Keratinocyte (primary cell): ENCODE results near the gene DOCK3. TPM values are rescaled to one million over a fixed set of nuclear protein-coding genes. Genes with fewer than 3 reads are reported as not detected.

ENCODE experiments used
- DNase-seq: peaks from one replicate; pipeline ENCODE4 v3.0.0-alpha.2; 2011; ENCODE audit warnings: low read depth, missing footprints, low spot score
- FAIRE-seq: peaks from 2 replicates; lab custom pipeline; 2011; peaks lifted over from hg19 to GRCh38; lab: Jason Lieb, UNC
- H2AFZ ChIP-seq: 2 replicates; pipeline ENCODE4 v1.6.0; 2012; ENCODE audit warnings: low read length, control low read depth, inconsistent platforms; ENCODE audit not compliant: control insufficient read depth
- H3K27ac ChIP-seq: 2 replicates; pipeline ENCODE4 v1.5.1; 2011; ENCODE audit warnings: low read length; ENCODE audit not compliant: control insufficient read depth, insufficient read depth
- H3K27me3 ChIP-seq: 3 replicates; pipeline ENCODE4 v1.6.0; 2011; ENCODE audit warnings: low read length; ENCODE audit not compliant: control insufficient read depth, insufficient read depth; ENCODE audit errors: extremely low read depth
- H3K36me3 ChIP-seq, 2 experiments: 2 replicates in 1 of 2; 3 replicates in 1 of 2; pipeline ENCODE4 v1.5.1; 2011; ENCODE audit warnings: low read length in 2 of 2, mild to moderate bottlenecking in 1 of 2; ENCODE audit not compliant: control insufficient read depth in 2 of 2, insufficient read depth in 2 of 2; ENCODE audit errors: extremely low read depth in 1 of 2
- H3K4me1 ChIP-seq: 3 replicates; pipeline ENCODE4 v1.5.1; 2011; ENCODE audit warnings: low read length; ENCODE audit not compliant: control insufficient read depth, insufficient read depth; ENCODE audit errors: extremely low read depth
- H3K4me2 ChIP-seq: 3 replicates; pipeline ENCODE4 v1.6.0; 2011; ENCODE audit warnings: low read depth, low read length; ENCODE audit not compliant: control insufficient read depth, insufficient read depth; ENCODE audit errors: extremely low read depth
- H3K4me3 ChIP-seq, 3 experiments: fragments of 200-600 bp in 1 of 3; sonication (generic) in 1 of 3; 2 replicates in 2 of 3; 3 replicates in 1 of 3; pipeline ENCODE4 v1.5.1; 2011 to 2016; ENCODE audit warnings: low read length in 3 of 3, mild to moderate bottlenecking in 3 of 3, control low read depth in 2 of 3, inconsistent platforms in 1 of 3, low read depth in 1 of 3, mixed read lengths in 1 of 3, mixed run types in 1 of 3, moderate library complexity in 1 of 3; ENCODE audit not compliant: control insufficient read depth in 2 of 3, insufficient read depth in 2 of 3; ENCODE audit errors: extremely low read depth in 1 of 3
- H3K79me2 ChIP-seq: 2 replicates; pipeline ENCODE4 v1.6.0; 2012; ENCODE audit warnings: low read length; ENCODE audit not compliant: control insufficient read depth, insufficient read depth
- H3K9ac ChIP-seq: 3 replicates; pipeline ENCODE4 v1.6.0; 2011; ENCODE audit warnings: low read length; ENCODE audit not compliant: control insufficient read depth, insufficient read depth; ENCODE audit errors: extremely low read depth
- H3K9me1 ChIP-seq: 3 replicates; pipeline ENCODE4 v1.6.0; 2011; ENCODE audit warnings: low read length; ENCODE audit not compliant: control insufficient read depth, insufficient read depth; ENCODE audit errors: extremely low read depth
- H3K9me3 ChIP-seq: 2 replicates; pipeline ENCODE4 v1.5.1; 2012; ENCODE audit warnings: low read depth, low read length; ENCODE audit not compliant: control insufficient read depth
- H4K20me1 ChIP-seq: 3 replicates; pipeline ENCODE4 v1.6.0; 2011; ENCODE audit warnings: low read length; ENCODE audit not compliant: control insufficient read depth, insufficient read depth; ENCODE audit errors: extremely low read depth
- EZH2 ChIP-seq: IDR thresholded peaks from one replicate; pipeline ENCODE4 v1.6.1; 2012; ENCODE audit warnings: inconsistent platforms, mild to moderate bottlenecking, low read length, moderate library complexity
- dilution Hi-C: fragments of 300-500 bp; cut with MboI; formaldehyde crosslinking; loops from one replicate; pipeline ENCODE4 v1.7.0; 2020; ENCODE audit warnings: low sequenced_read_pairs; ENCODE audit not compliant: extremely low pct_ligation_motif_present
- polyA plus RNA-seq, 5 experiments: library from polyadenylated mRNA; depleted of rRNA in 3 of 5; stranded (reverse) in 3 of 5; stranded (forward) in 1 of 5; unstranded in 1 of 5; fragments of >200 nt; gene quantifications; 1 replicate in 1 of 5; 2 replicates in 3 of 5; 3 replicates in 1 of 5; pipeline versions ENCODE4 v1.2.1 to v1.2.3, GENCODE V29; 2011 to 2012; ENCODE audit warnings: missing spikeins in 2 of 5, low read depth in 1 of 5, low replicate concordance in 1 of 5
- TF ChIP-seq, protein P1 (sequence below), 3 experiments: IDR thresholded peaks in 1 of 3; conservative IDR thresholded peaks in 1 of 3; optimal IDR thresholded peaks in 1 of 3; 2 replicates in 2 of 3; 3 replicates in 1 of 3; pipeline versions ENCODE3 to v1.5.1; 2011; ENCODE audit warnings: low read length in 3 of 3, mild to moderate bottlenecking in 3 of 3, moderate library complexity in 2 of 3, control low read depth in 1 of 3, inconsistent platforms in 1 of 3; ENCODE audit not compliant: insufficient read depth in 2 of 3; ENCODE audit errors: extremely low read depth in 1 of 3

The DOCK3 gene
- polyA plus RNA-seq, 1 donor (not counting 4 experiments of a cell fraction or from before 2014, with no cell fraction given) = 0.10 TPM

DNA sequence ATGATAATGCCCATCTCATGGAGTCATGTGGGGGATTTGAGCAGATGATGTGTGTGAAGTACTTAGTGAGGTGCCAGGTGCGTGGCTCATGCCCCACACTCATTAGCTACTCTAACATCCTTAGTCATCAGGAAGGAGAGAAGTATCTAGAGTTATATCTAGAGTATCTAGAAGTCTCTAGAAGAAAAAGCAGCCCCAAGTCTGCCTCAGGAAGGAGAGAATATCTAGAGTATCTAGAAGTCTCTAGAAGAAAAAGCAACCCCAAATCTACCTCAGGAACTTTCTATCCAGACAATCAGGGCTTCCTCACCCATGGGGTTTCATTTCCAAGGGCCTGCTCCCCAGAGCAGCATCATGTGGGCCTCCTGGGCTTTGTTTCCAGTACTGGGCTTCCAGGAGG is 24.7 kb upstream of the DOCK3 start:
- Histone ChIP-seq H3K36me3 (peaks cover 20 to 30% of the 10 kb centered on the region in 2 experiments), H3K79me2 (no peaks in the 10 kb centered on the region), H3K27me3 (no peaks in the 10 kb centered on the region), H2AFZ (no peak overlapping the region), H3K9me1 (no peaks in the 10 kb centered on the region), H3K9ac (no peak overlapping the region), H3K4me1 (peaks cover under 1% of the 10 kb centered on the region), H3K27ac (no peak overlapping the region), H3K4me3 (no peak overlapping the region), H4K20me1 (no peaks in the 10 kb centered on the region), H3K9me3 (no peaks in the 10 kb centered on the region), H3K4me2 (no peak overlapping the region)
- dilution Hi-C loops = no loop called here
- TF ChIP-seq EZH2 = no peak
- TF ChIP-seq, protein P1, sequence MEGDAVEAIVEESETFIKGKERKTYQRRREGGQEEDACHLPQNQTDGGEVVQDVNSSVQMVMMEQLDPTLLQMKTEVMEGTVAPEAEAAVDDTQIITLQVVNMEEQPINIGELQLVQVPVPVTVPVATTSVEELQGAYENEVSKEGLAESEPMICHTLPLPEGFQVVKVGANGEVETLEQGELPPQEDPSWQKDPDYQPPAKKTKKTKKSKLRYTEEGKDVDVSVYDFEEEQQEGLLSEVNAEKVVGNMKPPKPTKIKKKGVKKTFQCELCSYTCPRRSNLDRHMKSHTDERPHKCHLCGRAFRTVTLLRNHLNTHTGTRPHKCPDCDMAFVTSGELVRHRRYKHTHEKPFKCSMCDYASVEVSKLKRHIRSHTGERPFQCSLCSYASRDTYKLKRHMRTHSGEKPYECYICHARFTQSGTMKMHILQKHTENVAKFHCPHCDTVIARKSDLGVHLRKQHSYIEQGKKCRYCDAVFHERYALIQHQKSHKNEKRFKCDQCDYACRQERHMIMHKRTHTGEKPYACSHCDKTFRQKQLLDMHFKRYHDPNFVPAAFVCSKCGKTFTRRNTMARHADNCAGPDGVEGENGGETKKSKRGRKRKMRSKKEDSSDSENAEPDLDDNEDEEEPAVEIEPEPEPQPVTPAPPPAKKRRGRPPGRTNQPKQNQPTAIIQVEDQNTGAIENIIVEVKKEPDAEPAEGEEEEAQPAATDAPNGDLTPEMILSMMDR (optimal IDR thresholded peaks at IDR 0.05 in 1 of 3, IDR thresholded peaks at IDR 0.05 in 1 of 3, conservative IDR thresholded peaks at IDR 0.05 in 1 of 3; ENCODE audit: extremely low read depth in 1 of 3, insufficient read depth in 2 of 3, low read length in 3 of 3) = no peak
- FAIRE-seq (no peak), DNase-seq (no peak)

DNA sequence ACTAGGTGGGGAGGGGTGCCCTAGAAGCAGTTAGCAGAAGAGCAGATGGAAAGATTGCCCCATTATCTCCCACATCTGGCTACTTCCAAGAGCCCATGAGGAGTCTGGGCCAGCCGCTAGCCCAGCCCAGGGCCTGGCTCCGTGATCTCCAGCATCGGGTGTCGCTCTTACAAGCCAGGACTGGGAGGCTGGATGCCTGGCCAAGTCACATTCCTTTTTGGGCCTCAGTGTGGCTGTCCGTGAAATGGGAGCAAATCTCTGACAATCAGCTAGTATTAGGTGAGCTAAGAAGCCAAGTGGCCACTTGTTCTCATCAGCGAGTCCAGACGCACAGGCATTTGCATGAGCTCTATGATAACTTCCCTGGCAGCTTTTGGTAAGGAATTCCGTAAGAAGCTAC is 23.3 kb upstream of the DOCK3 start:
- Histone ChIP-seq H3K36me3 (peaks cover 13 to 17% of the 10 kb centered on the region in 2 experiments), H3K9me3 (no peaks in the 10 kb centered on the region), H3K4me1 (peaks cover 5% of the 10 kb centered on the region), H4K20me1 (no peaks in the 10 kb centered on the region), H3K4me2 (no peak overlapping the region), H3K9ac (no peak overlapping the region), H2AFZ (no peak overlapping the region), H3K79me2 (no peaks in the 10 kb centered on the region), H3K9me1 (no peaks in the 10 kb centered on the region), H3K27me3 (no peaks in the 10 kb centered on the region), H3K4me3 (no peak overlapping the region), H3K27ac (no peak overlapping the region)
- FAIRE-seq (no peak), DNase-seq (no peak)
- TF ChIP-seq, protein P1 (optimal IDR thresholded peaks at IDR 0.05 in 1 of 3, IDR thresholded peaks at IDR 0.05 in 1 of 3, conservative IDR thresholded peaks at IDR 0.05 in 1 of 3; ENCODE audit: extremely low read depth in 1 of 3, insufficient read depth in 2 of 3, low read length in 3 of 3) = no peak
- TF ChIP-seq EZH2 = no peak
- dilution Hi-C loops = no loop called here
